ENCODE results near the gene LIX1L.

The LIX1L gene

DNA sequence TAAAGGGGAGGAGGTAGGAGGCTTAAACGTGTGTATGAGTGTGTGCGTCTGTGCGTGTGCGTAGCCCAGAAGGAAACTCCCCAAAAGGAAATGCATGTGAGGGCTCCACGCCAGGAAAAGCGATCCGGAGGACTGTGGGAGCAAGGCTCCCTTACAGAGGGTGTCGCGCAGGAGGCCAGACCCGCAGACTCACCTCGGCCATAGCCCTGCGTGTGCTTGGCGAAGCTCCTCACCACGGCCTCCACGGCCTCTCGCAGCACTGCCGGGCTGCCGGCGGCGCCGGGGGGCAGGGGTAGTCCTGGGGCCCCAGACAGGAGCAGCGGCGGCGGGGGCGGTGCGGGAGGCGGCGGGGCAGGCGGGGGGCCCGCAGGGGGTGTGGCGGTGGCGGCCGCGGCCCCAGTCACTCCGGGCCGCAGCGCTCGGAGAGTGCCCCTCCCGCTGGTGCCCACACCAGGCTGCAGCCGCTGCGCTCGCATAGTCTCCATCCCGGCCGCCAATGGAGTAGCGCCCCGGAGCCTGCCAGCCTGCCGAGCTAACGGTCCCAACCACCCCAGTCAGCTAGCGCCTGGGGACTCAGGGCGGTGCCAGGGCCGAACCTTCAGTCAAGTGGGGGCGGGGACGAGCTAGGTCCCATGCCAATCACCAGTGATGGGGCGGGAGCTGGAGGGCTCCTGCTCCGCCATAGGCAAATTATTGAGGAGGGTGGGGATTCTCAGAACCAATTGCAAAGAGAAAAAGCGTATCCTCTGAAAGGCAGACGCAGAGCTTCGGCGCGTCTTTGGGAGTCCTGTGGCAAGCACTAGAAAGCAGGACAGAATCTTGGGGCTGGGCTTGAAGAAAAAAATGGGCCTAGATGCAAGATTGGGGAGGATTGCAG lies at the start of gene LIX1L:
Gene LIX1L (minus strand): TSS at position 575 of the 877 bp plus-strand sequence. CDS start 90 bp downstream, at position 485.
- DNase-seq (ENCODE audit: low read depth in 2 of 2): peak; percentile 93 to 94

DNA sequence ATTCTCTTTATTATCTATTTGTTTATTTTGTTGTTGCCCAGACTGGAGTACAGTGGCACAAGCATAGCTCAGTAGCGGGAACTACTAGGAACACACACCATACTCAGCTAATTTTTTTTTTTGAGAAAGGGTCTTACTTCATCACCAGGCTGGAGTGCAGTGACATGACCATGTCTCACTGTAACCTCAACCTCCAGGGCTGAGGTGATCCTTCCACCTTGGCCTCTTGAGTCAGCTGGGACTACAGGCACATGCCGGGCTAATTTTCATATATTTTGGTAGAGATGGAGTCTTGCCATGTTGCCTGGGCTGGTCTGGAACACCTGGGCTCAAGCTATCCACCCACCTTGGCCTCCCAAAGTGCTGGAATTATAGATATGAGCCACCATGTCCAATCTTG lies 43.9 kb upstream of the LIX1L start:
- DNase-seq (ENCODE audit: low read depth in 2 of 2): no peak

DNA sequence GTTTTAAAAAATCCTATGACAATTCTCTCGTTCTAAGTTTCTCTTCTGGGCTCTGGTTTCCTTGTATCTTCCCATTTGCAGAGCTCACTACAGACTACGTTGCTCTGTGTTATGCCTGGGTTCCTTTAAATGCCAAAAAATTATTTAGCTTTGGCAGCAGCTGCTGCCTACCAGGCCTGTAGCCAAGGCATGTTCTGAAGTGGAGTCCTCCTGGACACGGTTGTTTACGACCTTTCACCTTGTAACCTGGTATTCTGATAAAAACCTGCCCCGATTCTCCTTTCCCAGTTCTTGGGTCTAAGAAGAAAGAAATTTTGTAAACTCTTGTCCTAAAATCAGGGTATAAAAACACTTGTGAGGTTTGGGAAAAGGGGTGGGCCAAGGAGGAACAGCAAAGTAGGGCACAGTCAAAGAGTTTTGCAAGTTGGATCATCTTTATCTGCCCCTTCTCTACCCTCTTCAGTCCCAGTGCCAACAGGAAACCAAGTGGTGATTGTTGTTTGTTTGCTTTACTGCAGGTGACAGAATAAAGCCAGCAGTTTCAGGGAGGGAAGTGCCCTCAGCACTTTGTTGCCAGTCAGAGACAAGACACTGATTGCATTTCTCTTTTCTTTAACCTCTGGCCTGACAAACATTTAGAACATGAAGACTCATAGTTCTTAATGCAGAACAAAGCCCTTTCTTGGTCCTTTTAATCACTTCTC lies 41.7 kb upstream of the LIX1L start:
- DNase-seq (ENCODE audit: low read depth in 2 of 2): no peak

- no peak for DNase-seq (ENCODE audit: low read depth in 2 of 2)
Observed at GRCh38 chr1:145997718-145998023, 39.9 kb upstream of the LIX1L start.

- DNase-seq (ENCODE audit: low read depth in 2 of 2): no peak
Observed at GRCh38 chr1:145997016-145997717, 39.4 kb upstream of the LIX1L start.

DNA sequence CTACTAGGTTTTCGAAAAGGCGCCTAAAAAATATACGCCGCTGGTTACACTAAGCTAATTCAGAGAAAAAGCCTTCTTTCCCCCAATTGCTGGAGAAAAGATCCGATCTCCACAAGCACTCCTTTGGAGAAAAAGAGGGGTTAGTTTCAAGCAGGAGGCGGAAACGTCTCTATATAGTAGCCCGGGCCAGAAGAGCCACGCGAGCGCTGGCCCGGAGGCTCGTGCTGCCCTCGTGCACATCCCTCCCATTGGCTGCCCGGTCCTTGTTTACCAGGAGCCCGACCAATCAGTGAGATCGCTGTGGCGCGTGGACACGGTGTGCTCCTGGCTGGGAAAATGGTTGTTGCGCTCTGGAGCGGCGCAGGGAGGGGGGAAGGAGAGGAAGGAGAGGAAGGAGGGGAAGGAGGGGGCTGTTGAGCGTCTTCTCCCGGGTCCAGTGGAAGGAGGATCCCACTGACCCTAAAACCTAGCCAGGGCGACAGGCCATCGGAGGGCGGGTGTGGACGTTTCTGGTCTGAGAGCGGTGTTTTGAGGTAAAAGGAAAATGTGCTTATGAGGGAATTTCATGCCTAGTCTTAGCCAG lies 38.7 kb upstream of the LIX1L start, which contains the start of gene TXNIP:
Gene TXNIP (minus strand): TSS at position 147 of the 583 bp plus-strand sequence. CDS start 313 bp downstream, outside the sequence.
- peak; percentile 94 to 96 for DNase-seq (ENCODE audit: low read depth in 2 of 2)

GRCh38 chr1:145995964-145996432 lies 38.2 kb upstream of the LIX1L start:
- no peak for DNase-seq (ENCODE audit: low read depth in 2 of 2)

DNA sequence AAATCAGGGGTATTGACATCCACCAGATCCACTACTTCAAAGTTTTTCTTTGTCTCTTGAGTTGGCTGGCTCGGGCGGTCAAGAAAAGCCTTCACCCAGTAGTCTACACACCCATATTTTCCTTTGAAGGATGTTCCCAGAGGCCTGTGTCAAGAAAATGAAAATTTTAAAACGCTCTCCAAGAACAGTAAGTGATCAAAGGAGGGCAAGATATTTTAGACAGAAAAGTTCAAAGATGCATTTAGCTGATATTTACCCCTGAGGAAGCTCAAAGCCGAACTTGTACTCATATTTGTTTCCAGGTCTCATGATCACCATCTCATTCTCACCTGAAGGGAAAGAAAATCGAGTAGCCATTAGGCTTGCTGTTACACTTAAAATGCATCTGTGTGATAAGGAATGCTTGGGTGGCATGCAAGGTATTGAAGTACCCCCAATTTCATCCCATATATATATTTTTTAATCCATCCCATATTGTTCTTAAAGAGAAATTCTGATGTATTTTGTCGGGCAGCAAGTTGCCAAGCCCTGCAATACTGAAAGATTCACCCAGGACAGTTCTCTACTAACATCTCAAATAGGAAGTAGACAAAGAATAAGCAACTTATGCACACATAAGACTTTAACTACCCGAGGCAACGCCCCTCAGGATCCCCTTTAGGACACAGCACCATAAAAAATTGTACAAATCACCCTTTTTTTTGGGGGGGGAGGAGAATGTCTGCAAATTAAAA lies 37.5 kb upstream of the LIX1L start:
- DNase-seq (ENCODE audit: low read depth in 2 of 2): no peak

DNA sequence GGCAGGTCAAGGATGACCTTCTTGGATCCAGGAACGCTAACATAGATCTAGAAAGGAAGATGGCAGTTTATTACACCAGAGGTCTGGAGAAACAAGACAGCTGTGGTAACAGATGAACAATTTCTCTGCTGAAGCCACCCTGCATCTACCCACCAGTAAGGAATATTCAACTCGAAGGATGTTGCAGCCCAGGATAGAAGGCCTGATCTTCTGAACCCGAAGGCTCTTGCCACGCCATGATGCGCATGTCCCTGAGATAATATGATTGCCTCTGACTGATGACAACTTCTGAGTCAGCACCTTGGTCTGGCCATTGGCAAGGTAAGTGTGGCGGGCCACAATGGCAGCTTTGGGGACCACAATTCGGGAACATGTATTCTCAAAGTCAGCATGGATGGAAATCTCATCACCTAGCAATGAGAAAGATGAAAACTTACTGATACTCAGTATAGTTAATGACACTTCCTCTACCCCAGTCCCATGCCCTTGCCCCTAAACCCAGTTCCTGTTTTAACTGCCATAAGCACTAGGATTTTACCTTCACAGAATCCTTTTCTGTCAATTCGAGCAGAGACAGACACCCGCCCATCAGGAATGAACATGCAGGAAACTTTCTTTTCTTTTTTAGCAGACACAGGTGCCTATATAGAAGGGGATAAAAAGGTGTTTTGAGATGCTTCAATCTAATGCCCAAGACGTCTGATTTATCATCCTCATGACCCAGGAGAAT lies 36.7 kb upstream of the LIX1L start:
- DNase-seq (ENCODE audit: low read depth in 2 of 2): no peak

DNA sequence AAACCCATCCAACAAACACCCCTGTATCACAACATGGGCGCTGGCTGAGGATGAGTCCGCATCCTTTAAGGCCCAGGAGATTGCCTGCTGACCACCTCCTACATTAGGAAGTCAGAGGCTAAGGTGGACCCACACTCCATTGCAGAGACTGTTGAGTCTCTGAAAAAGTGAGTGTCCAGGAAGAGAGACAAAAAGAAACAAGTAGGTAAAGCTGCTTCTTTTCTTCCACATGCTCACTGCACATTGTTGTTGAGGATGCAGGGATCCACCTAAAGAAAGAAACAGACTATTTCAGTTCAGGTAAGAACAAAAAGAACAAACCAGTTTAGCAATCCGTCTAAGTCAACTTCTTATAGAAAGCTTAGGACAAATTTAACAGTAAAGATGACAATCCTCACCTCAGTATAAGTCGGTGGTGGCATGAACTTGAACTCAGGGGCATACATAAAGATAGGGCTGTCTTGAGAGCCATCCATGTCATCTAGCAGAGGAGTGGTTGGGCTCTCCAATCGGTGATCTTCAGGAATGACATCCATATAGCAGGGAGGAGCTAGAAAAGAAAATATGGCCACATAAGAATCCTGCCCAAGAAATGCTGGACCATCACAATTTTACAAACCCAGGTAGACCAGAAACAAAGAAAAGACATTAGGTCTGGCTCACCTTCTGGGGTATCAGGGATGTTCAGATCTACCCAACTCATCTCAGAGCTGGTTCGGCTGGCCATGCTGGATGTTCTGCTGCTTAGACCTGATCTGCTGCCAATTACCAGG lies 36.0 kb upstream of the LIX1L start:
- no peak for DNase-seq (ENCODE audit: low read depth in 2 of 2)

DNA sequence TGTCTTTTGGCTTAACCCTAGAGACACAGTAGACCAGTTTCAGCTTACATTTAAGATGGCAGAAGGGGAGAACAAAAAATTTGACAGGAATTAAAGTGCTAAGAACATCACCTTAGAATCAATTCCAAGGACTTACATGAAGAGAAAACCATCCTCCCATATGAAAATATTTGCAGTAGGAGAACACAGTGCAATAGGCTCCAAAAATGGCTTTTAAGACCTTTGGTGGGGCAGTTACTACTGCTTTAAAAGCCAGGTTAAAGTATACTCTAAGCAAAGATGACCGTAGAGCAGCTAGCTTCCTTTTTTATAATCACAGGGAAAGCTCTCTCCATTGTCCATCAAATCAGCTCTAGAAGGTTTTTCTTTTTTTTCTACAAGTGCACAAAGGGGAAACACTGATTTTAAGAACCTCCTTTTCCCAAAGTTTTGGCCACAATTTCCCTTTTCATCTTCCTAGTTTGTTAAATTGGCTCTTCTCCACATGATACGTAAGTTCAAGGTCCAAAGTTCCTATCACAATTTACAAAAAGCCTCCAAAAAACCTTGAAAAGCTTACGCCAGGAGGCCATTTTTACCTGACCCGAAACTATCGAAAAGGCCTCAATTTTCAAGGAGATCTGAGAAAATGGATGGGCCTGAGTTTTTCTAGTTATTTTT lies 35.3 kb upstream of the LIX1L start:
- no peak for DNase-seq (ENCODE audit: low read depth in 2 of 2)

- DNase-seq (ENCODE audit: low read depth in 2 of 2): no peak
Observed at GRCh38 chr1:145992502-145992936, 34.7 kb upstream of the LIX1L start.

GRCh38 chr1:145991735-145992412 lies 34.1 kb upstream of the LIX1L start:
- no peak for DNase-seq (ENCODE audit: low read depth in 2 of 2)

- no peak for DNase-seq (ENCODE audit: low read depth in 2 of 2)
Observed at GRCh38 chr1:145990249-145990855, 32.5 kb upstream of the LIX1L start.

GRCh38 chr1:145988773-145989172 lies 31.0 kb upstream of the LIX1L start:
- no peak for DNase-seq (ENCODE audit: low read depth in 2 of 2)

DNA sequence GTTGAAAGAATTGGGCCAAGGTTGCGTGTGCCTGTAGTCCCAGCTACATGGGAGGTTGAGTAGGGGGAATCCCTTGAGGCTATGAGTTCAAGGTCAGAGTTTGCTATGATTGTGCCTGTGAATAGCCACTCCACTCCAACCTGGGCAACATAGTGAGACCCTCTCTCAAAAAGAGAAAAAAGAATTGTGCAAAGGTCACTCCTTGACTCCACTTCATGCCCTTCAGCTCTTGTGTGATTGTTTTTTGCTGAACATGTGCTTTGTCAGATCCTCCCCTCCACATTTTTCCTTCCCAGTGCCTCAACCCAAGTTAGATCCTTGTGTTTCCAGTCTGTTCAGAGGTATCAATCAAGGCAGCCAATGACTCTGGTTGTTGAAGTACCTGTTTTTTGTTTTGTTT lies 30.1 kb upstream of the LIX1L start:
- DNase-seq (ENCODE audit: low read depth in 2 of 2): no peak

GRCh38 chr1:145986551-145986950 lies 28.7 kb upstream of the LIX1L start:
- DNase-seq (ENCODE audit: low read depth in 2 of 2): no peak
